LNCAP (cell line): ENCODE data around the gene REXO5.

Experiments
- CTCF ChIP-seq: fragments of 450-650 bp; IDR thresholded peaks from 2 replicates; pipeline ENCODE4 v1.5.1; 2017; ENCODE audit warnings: mild to moderate bottlenecking

REXO5 gene

GRCh38 chr16:20853981-20854620, 47.8 kb downstream of the REXO5 start:
- TF ChIP-seq CTCF, result no peak

GRCh38 chr16:20854963-20855362, 48.6 kb downstream of the REXO5 start:
- TF ChIP-seq CTCF, result no peak

GRCh38 chr16:20857281-20857680, 51.0 kb downstream of the REXO5 start:
- no peak for TF ChIP-seq CTCF

GRCh38 chr16:20859229-20859628, 52.9 kb downstream of the REXO5 start:
- TF ChIP-seq CTCF, result no peak

- TF ChIP-seq CTCF, result no peak
These were observed 53.4 kb downstream of the REXO5 start for GRCh38 chr16:20859699-20860098.

GRCh38 chr16:20860361-20860760, 54.0 kb downstream of the REXO5 start:
- TF ChIP-seq CTCF, result no peak

- TF ChIP-seq CTCF, result no peak
These were observed 56.0 kb downstream of the REXO5 start for GRCh38 chr16:20862162-20862960.
